Measurements from ENCODE around the gene LRRC4C.

LRRC4C gene

DNA sequence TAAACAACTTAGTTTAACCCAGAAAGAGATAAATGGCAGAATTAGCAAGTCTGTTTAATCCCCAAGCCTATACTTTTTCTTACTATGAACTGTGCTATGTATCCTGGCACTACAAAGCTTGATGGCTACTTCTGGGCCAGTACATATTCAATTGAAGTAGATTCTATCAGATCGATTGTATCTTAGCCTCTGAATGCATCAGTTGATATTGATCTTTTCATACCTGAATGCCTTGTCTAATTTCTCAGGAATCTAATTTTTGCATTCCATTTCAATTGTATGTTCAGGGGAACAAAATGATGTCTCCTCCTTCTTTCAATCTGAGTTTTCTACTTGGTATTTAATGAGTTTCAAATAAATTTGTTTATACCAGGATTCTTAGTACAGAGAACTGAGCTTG lies 1137.9 kb downstream of the LRRC4C start:
- H3K9me3 ChIP-seq (ENCODE audit: low read length): no peaks in the 10 kb centered on the region
- H3K79me2 ChIP-seq (ENCODE audit: insufficient read depth, low read length): no peaks in the 10 kb centered on the region
- no peaks in the 10 kb centered on the region for H4K20me1 ChIP-seq (ENCODE audit: insufficient read depth, low read length)
- H3K9me2 ChIP-seq (ENCODE audit: low read depth, low read length): no peaks in the 10 kb centered on the region
- H3K4me1 ChIP-seq (ENCODE audit: insufficient read depth, low read length, severe bottlenecking): no peaks in the 10 kb centered on the region
- H3K4me3 ChIP-seq (ENCODE audit: low read depth, low read length, poor library complexity, severe bottlenecking): no peak overlapping the region
- no peak overlapping the region for H3K9ac ChIP-seq (ENCODE audit: low read length)
- H3K27ac ChIP-seq (ENCODE audit: low read depth, low read length, poor library complexity, severe bottlenecking): no peak overlapping the region
- no peaks in the 10 kb centered on the region for H3K36me3 ChIP-seq (ENCODE audit: insufficient read depth, low read length)
- H2AFZ ChIP-seq (ENCODE audit: low read length): no peak overlapping the region
- H3K4me2 ChIP-seq (ENCODE audit: low read length): no peak overlapping the region
- no peaks in the 10 kb centered on the region for H3K27me3 ChIP-seq (ENCODE audit: insufficient read depth, low read length)
- H3F3A ChIP-seq (ENCODE audit: insufficient read depth, low read length): no peaks in the 10 kb centered on the region
- no peak for TF ChIP-seq EZH2 (IDR thresholded peaks at IDR 0.05; ENCODE audit: borderline replicate concordance, low read length)
- TF ChIP-seq, protein P1, sequence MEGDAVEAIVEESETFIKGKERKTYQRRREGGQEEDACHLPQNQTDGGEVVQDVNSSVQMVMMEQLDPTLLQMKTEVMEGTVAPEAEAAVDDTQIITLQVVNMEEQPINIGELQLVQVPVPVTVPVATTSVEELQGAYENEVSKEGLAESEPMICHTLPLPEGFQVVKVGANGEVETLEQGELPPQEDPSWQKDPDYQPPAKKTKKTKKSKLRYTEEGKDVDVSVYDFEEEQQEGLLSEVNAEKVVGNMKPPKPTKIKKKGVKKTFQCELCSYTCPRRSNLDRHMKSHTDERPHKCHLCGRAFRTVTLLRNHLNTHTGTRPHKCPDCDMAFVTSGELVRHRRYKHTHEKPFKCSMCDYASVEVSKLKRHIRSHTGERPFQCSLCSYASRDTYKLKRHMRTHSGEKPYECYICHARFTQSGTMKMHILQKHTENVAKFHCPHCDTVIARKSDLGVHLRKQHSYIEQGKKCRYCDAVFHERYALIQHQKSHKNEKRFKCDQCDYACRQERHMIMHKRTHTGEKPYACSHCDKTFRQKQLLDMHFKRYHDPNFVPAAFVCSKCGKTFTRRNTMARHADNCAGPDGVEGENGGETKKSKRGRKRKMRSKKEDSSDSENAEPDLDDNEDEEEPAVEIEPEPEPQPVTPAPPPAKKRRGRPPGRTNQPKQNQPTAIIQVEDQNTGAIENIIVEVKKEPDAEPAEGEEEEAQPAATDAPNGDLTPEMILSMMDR (IDR thresholded peaks at IDR 0.05; ENCODE audit: low read length): no peak

- no peak for TF ChIP-seq EZH2 (IDR thresholded peaks at IDR 0.05; ENCODE audit: borderline replicate concordance, low read length)
- TF ChIP-seq, protein P1 (IDR thresholded peaks at IDR 0.05; ENCODE audit: low read length): no peak
- no peaks in the 10 kb centered on the region for H3K4me1 ChIP-seq (ENCODE audit: insufficient read depth, low read length, severe bottlenecking)
- no peaks in the 10 kb centered on the region for H3F3A ChIP-seq (ENCODE audit: insufficient read depth, low read length)
Observed at GRCh38 chr11:40316171-40316570, 1143.3 kb downstream of the LRRC4C start.

DNA sequence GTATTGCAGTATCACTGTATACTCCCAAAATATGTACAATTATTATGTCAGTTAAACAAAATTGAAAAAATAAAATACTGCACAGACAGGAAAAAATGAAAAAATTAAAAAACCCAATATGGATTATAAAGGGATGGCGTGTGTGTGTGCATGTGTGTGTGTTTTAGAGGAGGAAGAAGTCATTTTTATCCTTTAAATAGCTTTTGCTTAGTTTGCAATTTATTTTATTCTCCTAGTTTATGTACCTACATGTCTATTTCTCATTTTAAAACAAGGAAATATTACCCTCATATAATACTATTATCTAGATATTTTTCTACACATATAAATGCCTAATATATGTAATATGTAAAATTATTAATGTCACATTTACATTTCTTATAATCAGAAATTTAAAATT lies 1144.3 kb downstream of the LRRC4C start:
- no peak overlapping the region for H3K4me3 ChIP-seq (ENCODE audit: low read depth, low read length, poor library complexity, severe bottlenecking)
- H3K36me3 ChIP-seq (ENCODE audit: insufficient read depth, low read length): no peaks in the 10 kb centered on the region
- H3F3A ChIP-seq (ENCODE audit: insufficient read depth, low read length): no peaks in the 10 kb centered on the region
- no peaks in the 10 kb centered on the region for H3K9me2 ChIP-seq (ENCODE audit: low read depth, low read length)
- H3K4me2 ChIP-seq (ENCODE audit: low read length): no peak overlapping the region
- H3K27me3 ChIP-seq (ENCODE audit: insufficient read depth, low read length): no peaks in the 10 kb centered on the region
- H3K79me2 ChIP-seq (ENCODE audit: insufficient read depth, low read length): no peaks in the 10 kb centered on the region
- TF ChIP-seq, protein P1 (IDR thresholded peaks at IDR 0.05; ENCODE audit: low read length): no peak
- no peak for TF ChIP-seq EZH2 (IDR thresholded peaks at IDR 0.05; ENCODE audit: borderline replicate concordance, low read length)
- H2AFZ ChIP-seq (ENCODE audit: low read length): no peak overlapping the region
- no peaks in the 10 kb centered on the region for H4K20me1 ChIP-seq (ENCODE audit: insufficient read depth, low read length)
- H3K27ac ChIP-seq (ENCODE audit: low read depth, low read length, poor library complexity, severe bottlenecking): no peak overlapping the region
- H3K9ac ChIP-seq (ENCODE audit: low read length): no peak overlapping the region
- H3K9me3 ChIP-seq (ENCODE audit: low read length): no peaks in the 10 kb centered on the region
- H3K4me1 ChIP-seq (ENCODE audit: insufficient read depth, low read length, severe bottlenecking): no peaks in the 10 kb centered on the region

More at GRCh38 chr11:40316171-40316570, 1143.3 kb downstream of the LRRC4C start:
- no peaks in the 10 kb centered on the region for H3K36me3 ChIP-seq (ENCODE audit: insufficient read depth, low read length)
- H3K4me3 ChIP-seq (ENCODE audit: low read depth, low read length, poor library complexity, severe bottlenecking): no peak overlapping the region
- no peak overlapping the region for H2AFZ ChIP-seq (ENCODE audit: low read length)
- no peaks in the 10 kb centered on the region for H3K9me3 ChIP-seq (ENCODE audit: low read length)
- H3K9me2 ChIP-seq (ENCODE audit: low read depth, low read length): no peaks in the 10 kb centered on the region
- H3K27ac ChIP-seq (ENCODE audit: low read depth, low read length, poor library complexity, severe bottlenecking): no peak overlapping the region
- H3K27me3 ChIP-seq (ENCODE audit: insufficient read depth, low read length): no peaks in the 10 kb centered on the region
- no peaks in the 10 kb centered on the region for H3K79me2 ChIP-seq (ENCODE audit: insufficient read depth, low read length)
- H3K4me2 ChIP-seq (ENCODE audit: low read length): no peak overlapping the region
- H3K9ac ChIP-seq (ENCODE audit: low read length): no peak overlapping the region
- no peaks in the 10 kb centered on the region for H4K20me1 ChIP-seq (ENCODE audit: insufficient read depth, low read length)

All from OCI-LY1 (cell line).